Measurements from ENCODE around the gene LAMB1.
A peak's percentile ranks its signal among the peaks of the same experiment; 100 is the strongest.
"Not testable (repeated sequence)": the region's sequence is repeated elsewhere in the genome, so short reads cannot be mapped to it uniquely, and the experiment has no call there.

LAMB1 gene

GRCh38 chr7:107907790-107908189 is 95.2 kb downstream of the LAMB1 start:
- DNase-seq, result no peak

- no peak for DNase-seq
Measured at GRCh38 chr7:107902381-107902780, 100.6 kb downstream of the LAMB1 start.

DNA sequence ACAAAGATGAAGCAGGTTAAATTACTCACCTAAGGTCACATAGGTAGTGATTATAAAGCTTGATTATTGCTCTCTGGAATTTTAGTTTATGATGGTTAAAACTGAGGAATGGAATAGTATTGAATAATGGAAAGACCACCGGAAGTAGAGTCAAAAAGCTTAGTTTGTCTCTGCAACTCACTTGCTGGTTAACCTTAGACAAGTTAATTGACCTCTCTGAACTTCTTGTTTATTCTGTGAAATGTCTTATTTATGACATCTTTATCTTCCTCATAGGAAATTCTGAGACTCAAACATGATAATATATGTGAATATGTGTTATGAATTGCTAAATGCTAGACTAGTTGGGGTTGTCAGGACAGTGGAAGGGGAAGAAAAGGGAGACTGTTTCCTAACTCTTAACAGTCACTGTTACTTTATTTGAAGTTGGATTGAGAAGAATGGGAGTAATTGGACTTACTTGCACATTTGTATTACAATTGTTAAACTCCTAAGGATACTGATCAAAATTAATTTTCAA is 102.4 kb downstream of the LAMB1 start:
- DNase-seq, result no peak

- no peak for DNase-seq
Measured at GRCh38 chr7:107898997-107899594, 103.9 kb downstream of the LAMB1 start.

DNA sequence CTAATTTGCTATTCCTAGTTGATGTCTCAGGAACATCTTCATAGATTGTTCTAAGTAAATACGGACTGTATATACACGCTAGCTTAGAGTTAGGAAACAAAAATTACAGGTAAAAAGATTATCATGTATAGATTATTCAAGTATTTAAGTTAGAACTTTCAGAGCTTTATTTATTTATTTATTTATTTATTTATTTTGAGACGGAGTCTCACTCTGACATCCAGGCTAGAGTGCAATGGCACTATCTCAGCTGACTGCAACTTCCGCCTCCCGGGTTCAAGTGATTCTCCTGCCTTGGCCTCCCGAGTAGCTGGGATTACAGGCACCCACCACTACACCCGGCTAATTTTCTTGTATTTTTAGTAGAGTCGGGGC is 110.6 kb downstream of the LAMB1 start:
- DNase-seq, result not testable (repeated sequence)

GRCh38 chr7:107891636-107892366 is 111.2 kb downstream of the LAMB1 start:
- no peak for DNase-seq

DNA sequence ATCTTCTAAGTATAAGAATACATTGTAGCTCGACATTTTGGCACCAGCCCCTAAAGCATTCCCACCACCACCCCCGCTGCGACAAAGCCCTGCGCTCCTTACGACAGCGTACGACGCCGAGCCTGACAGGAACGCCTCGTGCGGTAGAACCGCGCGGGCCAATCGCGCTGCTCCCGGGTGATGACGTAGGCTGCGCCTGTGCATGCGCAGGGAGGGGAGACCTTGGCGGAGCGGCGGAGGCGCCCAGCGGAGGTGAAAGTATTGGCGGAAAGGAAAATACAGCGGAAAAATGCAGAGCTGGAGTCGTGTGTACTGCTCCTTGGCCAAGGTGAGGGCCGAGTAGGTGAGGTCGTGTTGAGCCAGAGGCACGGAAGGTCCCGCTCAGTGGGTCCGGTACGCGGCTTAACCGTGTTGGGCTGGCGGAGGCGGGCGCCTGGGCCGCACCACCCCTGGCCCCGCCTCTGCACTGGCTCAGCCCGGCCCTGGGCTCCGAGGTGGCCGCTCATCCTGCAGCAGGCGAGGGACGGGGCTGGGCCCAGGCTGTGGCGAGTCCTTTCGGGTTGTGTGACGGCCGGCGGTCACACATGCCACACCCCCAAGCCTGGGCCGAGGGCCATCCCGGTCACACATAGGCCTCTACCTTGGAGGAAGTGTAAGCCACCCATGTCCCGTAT is 111.9 kb downstream of the LAMB1 start, which contains the start of gene DLD:
Gene DLD (plus strand): TSS at position 222 of the 674 bp plus-strand sequence. CDS start 68 bp downstream, at position 290.
- peak; percentile 96 for DNase-seq

- DNase-seq, result no peak
Measured at GRCh38 chr7:107890493-107890961, 112.4 kb downstream of the LAMB1 start.

GRCh38 chr7:107889992-107890391 is 113.0 kb downstream of the LAMB1 start:
- DNase-seq, result no peak

- not testable (repeated sequence) for DNase-seq
Measured at GRCh38 chr7:107887827-107888226, 115.1 kb downstream of the LAMB1 start.

DNA sequence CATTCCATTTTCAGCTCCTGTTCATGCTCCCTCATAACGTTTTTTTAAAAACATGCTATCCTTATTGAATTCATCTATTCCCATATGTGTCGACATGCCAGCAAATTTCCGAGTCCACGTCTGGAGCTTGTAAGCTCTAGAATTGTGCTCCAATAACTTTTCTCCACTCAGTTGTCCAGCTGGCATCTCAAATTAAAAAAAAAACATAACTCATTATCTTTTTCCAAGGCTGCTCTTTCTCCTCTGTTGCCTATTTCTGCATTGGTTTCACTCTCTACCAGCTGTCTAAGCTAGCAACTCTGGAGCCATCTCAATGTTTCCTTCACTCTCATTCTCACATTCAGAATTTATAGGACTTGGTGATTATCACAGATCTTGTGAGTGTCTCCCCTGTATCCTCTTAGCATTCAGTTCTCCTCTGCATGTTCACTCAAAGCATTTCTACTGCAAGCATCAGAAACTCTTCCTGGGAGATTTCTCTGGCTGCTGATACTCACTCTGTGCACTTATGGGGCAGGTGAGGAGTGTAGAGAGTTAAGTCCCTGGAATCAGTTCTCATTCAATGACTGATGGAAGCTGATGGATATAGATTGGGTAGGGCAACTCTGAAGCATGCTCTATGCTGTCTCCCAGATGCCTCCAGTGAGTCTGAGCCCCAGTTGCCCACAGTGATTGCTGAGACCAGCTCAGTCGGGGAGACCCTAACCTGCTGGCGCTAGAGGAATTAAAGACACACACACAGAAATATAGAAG is 118.7 kb downstream of the LAMB1 start:
- no peak for DNase-seq

- DNase-seq, result no peak
Measured at GRCh38 chr7:107882766-107883165, 120.2 kb downstream of the LAMB1 start.

GRCh38 chr7:107879400-107880035 is 123.4 kb downstream of the LAMB1 start:
- DNase-seq, result no peak

DNA sequence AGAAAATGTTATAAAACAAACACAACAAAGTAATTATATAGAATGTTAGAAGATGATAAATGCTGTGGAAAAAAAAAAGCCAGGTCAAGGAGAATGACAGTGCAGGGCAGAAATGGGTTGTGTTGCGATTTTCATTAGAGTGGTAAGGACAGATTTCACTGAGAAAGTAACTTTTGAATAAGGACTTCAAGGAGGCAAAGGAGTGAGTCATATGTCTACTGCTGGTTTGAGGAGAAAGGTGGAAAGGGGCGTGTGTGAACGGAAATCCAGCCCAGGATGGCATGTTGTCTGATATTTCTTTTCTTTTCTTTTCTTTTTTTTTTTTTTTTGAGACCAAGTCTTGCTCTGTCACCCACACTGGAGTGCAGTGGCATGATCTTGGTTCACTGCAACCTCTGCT is 124.3 kb downstream of the LAMB1 start:
- no peak for DNase-seq

DNA sequence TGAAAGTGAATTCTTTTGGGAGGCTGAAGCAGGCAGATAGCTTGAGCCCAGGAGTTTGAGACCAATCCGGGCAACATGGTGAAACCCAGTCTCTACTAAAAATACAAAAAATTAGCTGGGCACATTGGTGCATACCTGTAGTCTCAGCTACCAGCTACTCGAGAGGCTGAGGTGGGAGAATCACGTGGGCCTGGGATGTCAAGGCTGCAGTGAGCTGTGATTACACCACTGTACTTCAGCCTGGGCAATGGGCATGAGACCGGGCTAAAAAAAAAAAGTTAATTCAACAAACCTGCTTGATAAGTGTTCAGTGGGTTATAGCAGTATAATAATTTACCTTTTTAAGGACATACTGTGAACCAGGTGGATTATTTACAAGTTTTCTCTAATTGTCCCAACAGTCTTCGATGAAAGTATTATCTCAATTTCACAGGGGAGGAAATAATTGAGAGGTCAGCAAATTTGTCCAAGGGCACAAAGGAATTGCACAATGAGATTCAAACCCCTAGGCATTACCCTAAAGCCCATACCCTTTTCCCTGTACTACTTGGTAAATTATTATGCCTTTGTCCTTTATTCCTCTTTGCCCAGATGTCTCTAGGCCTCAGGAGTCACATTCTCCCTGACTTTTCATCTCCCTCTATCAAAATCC is 125.1 kb downstream of the LAMB1 start:
- DNase-seq, result no peak

DNA sequence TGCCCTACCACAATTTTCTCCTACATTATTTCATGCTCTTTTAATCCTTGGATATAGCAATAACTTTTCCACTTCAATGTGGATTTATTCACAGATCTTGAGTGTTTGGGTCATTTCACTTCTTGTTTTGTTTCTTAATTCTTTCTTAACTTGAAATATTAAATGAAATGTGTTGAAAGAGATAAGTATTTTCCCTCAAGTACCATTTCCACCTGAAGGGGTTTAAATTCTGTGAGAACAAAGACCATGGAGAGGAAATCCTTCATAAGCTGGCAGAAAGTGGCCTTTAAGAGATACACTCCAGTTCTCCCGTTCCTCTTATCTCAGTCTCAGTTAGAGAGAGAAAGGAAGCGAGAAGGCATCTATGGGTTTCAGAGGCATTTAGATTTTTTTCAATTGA is 126.0 kb downstream of the LAMB1 start:
- no peak for DNase-seq

GRCh38 chr7:107874605-107875446 is 128.1 kb downstream of the LAMB1 start:
- DNase-seq, result no peak

DNA sequence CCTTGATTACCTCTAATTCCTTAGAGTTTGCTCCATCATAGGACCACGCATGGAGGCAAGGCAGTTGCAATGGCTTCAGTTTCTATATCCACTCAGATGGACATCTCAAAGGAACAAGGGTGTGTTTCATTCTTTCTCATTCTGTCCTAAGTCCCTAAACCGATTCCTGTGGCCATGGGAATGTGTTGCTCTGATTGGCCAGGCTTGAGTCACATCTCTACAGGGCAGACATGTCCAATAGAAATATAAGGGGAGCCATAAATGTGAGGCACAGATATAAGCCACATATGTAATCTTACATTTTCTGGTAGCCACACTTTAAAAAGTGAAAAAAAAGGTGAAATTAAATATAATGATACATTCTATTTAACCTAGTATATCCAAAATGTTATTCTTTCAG is 128.8 kb downstream of the LAMB1 start:
- no peak for DNase-seq
